DMS53 treated with DMSO at 0.1 percent for 48 hours (cell line): Measurements from ENCODE around the gene NTSR1.

Source experiments
- DNase-seq: peaks from one replicate; lab custom pipeline; 2025; ENCODE audit not compliant: unreplicated experiment; lab: John Stamatoyannopoulos, UW

The NTSR1 gene

DNA sequence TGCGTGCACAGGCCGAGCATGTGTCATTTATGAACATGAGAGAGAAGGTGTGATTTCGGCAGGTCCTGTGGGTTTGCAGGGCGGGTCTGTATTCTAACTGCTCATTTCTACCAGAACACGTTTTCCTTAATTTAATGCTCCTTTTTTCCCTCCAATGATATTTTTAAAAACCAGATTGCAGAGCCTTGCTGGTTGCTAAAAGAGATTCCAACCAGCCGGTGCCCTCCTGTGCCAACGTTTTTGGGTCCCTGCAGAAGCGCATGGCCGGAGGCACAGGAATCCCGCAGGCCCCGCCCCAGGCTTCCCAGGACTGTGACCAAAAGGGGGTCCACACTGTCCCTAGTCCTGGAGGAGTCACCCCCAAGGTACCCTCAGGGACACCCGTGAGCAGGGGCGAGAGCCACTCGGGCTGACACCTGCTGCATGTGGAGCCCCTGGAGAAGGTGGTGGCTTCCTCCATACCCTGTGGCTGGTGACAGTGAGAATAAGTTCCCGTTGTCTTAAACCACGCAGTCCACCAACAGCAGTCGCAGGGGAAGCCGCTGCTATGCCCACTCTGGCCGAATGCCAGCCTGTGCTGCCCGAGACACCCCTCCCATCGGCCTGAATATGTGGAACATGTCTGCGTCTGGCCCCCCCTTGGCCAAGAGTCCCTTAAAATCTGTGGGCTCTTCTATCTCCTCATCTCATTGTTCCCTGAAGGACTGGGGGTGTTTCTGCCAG lies 15.7 kb upstream of the NTSR1 start:
- DNase-seq, result no peak

DNA sequence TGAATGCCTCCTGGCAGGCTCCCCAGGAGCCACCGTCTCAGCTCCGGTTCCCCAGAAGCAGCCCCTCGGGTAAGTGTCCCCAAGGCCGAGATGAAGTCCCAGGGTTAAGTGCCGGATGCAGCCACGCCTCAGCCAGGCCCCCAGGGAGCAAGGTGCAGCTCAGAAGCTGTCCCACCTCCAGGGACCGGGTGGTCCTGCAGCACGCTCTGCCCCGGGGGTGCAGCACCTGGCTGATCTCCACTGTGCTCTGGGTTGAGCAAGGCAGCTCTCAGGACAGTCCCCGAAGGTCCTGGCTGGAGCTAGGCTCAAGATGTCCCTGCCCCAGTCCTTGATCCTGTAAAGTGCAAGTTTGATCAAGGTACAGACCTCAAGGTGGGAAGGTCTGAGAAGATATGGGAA lies 15.1 kb upstream of the NTSR1 start:
- no peak for DNase-seq

DNA sequence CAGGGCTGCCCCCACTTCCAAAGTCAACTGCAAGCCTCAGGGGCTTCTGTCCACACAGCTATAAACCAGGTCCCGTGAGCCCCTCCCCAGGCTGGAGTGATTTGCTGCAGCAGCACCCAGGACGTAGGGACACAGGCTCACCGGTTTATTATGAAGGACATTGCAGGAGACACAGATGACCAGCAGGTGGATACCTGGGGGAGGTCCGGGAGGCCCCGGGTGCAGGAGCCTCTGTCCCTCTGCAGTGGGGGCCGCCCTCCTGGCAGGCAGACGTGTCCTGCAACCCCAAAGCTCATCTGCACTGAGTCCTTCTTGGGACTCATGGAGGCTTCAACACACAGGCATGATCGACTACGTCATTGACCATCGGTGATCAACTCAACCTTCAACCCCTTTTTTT lies 14.5 kb upstream of the NTSR1 start:
- DNase-seq, result no peak

DNA sequence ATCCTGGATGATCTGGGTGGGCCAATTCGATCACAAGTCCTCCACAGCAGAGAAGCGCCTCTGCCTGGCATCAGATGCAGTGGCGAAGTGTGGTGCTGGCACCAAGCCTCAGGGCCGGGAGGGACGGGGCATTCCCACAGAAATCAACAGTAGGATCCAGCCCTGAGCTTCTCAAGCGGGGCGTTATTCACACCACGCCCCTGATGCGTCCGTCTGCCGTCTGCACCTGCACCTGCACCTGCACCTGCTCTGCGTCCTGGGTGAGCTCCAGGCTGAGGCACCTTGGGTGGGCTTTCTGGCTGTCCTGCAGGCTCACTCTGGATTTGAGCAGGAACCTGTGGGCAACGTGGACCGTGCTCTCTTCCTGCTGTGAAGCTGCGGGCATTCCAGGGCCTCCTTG lies 13.8 kb upstream of the NTSR1 start:
- no peak for DNase-seq

DNA sequence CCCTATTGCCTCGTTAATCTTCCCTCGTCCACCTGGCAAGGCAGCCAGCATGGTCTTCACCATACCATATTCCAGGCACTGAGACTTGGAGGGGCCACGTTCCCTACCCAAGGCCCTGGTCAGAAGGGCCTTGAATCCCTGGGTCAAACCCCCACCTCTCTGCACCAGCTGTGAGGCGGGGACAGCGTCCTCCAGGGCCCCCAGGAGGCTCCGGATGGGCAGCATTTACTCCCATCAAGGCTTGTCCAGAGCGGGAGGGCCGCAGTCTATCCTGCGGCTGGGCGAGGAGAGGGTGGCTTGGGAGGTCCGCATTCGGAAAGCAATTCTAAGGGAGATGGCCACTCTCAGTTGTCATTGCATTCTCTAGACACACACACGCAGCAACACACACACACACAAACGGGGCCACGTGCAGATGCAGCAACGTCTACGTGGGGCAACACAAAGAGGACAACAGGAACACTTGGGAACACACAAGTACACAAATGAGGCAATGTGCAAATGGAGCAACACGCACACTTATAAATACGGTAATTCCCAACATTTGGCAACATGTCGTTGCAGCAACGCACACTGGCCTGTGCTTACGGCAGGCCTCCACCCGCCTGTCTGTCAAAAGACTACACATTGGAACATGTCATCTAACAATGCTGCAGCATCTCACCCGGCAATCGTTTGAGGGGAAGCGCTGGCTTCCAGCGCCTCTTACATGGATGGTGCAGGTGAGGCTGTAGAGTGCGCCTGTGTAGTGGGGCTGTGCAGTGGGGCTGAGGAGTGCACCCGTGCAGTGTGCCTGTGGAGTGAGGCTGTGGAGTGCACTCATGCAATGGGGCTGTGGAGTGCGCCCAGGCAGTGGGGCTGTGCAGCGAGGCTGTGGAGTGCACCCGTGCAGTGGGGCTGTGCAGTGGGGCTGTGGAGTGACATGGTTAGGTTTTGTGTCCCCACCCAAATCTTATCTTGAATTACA lies 12.9 kb upstream of the NTSR1 start:
- no peak for DNase-seq

DNA sequence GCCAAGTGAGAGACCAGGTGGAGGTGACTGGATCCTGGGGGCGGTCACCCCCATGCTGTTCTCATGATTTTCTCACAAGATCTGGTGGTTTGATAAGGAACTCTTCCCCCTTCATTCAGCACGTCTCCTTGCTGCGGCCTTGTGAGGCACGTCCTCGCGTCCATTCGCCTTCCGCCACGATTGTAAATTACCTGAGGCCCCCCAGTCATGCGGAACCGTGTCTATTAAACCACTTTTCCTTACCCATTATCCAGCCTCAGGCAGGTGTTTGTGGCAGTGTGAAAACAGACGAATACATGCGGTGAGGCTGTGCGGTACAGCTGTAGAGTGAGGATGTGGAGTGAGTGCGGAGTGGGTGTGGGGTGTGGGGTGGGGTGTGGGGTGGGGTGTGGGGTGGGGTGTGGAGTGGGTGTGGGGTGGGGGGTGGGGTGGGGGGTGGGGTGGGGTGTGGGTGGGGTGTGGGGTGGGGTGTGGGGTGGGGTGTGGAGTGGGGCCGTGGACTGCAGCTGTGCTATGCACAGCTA lies 12.1 kb upstream of the NTSR1 start:
- no peak for DNase-seq

DNA sequence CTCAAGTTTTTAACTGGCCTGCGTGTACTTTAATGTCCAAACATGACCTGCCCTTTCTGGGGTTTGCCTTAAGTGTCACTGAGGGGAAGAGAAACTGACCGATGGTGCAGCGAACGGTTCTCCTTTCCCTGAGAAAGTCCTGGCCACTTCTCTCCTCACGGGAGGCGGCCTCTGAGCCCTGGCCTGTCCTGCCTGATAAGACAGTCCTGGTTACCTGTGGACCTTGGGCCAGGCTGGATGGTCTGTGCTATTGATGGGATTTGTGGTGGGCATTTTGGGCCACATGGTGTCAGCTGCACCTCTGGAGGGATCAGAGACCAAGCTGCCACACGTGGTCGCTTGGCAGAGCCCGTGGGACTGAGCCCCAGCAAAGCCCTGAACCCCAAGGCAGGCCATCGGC lies 11.6 kb upstream of the NTSR1 start:
- no peak for DNase-seq

DNA sequence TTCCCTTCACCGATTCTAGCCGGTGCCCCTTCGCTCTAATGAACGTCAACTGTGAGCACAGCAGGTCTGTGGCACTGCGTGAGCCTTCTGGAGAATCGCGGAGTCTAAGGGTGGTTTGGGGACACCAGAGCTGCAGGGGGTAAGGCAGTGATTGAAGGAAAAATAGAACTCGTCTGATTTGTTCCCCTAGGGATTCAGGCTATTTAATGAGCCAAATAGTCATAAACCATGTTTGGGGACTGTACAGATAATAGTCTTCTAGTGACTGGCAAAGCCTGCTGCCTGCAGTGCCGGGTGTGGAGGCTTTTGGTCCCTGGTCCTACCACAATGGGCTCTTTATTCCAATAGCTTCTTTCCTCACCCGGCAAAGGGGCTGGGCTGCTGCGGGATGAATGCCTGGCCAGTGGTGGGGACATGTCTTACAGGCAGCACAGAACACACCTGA lies 11.1 kb upstream of the NTSR1 start:
- DNase-seq, result no peak

DNA sequence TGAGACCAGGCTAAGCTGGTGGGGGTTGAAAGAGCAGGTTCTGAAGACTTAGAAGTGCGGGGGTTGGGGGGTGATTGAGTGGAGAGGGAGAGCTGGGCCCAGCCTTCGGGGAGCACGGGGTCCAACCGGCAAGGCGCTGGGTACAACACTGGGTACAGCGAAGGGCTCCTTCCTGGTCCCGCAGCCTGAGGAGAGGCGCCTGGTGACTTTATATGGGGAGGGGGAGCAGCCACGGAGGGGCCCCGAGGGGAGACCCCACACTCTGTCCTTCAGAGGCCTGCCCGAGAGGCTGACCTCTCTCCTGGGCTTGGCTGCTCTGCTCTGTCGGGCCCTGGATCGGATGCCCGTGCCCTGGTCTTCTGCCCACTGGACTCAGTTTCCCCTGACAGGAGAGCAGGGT lies 10.4 kb upstream of the NTSR1 start:
- DNase-seq, result no peak

DNA sequence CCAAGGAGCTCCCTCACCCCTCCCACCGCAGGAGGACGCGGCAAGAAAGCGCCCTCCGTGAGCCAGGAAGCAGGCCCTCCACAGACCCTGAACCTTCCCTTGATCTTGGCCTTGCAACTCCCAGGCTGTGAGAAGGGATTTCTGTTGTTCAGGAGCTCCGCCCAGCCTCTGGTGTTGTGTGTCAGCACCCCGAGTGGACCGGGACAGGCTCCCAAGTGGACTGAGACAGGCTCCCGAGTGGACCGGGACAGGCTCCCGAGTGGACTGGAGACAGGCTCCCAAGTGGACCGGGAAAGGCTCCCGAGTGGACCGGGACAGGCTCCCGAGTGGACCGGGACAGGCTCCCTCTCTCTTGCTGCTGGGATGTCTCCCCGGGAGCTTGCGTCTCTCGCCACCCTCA lies 9.3 kb upstream of the NTSR1 start:
- DNase-seq, result no peak

DNA sequence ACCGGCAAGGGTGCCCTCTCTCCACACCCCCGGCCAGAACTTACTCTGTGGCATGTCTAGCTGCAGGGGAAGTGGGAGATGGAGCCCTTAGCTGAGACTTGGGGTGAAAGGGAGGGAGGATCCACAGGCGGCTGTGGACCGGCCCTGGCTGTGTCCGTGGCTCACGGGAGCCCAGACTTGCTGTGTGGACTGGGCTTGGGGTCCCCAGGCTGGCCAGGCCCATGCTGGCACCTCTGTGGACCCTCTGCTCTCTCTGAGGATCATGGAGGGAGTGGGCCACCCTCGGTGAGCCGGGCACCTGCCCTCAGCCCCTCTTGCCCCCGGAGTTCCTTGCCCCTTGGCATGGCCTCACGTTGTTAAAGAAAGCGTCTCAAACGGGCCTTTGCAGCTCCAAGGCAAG lies 8.9 kb upstream of the NTSR1 start:
- no peak for DNase-seq

DNA sequence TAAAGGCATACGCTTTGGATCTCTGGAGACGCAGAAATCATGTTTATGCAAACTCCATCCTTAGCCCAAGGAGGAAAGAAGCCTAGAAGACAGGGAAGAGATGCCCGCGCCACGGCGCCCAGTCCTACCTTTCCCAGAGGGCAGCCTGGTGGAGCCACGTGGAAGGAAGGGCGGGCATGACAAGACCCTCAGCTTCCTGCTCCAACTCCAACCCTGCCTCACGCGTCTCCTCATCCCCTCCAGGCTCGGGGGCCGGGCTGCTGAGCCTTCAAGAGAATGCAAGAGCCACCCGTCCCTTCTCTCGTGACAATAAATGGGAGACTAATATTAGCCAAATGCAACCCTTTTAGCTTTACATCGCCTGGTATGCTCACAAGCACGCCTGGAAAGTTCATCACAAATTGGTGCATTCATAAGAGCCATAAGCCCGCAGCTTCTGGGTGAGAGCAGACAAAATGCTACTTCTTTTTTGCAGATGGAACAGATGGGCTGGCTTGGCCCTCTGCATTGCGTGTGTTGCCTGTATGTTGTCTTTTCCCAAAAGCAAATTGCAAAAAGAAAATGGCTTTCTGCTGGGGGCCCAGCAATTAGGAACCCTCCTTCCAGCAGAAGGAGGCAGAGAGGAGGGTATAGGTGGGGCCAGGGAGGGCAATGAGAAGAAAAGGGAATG lies 8.2 kb upstream of the NTSR1 start:
- no peak for DNase-seq

DNA sequence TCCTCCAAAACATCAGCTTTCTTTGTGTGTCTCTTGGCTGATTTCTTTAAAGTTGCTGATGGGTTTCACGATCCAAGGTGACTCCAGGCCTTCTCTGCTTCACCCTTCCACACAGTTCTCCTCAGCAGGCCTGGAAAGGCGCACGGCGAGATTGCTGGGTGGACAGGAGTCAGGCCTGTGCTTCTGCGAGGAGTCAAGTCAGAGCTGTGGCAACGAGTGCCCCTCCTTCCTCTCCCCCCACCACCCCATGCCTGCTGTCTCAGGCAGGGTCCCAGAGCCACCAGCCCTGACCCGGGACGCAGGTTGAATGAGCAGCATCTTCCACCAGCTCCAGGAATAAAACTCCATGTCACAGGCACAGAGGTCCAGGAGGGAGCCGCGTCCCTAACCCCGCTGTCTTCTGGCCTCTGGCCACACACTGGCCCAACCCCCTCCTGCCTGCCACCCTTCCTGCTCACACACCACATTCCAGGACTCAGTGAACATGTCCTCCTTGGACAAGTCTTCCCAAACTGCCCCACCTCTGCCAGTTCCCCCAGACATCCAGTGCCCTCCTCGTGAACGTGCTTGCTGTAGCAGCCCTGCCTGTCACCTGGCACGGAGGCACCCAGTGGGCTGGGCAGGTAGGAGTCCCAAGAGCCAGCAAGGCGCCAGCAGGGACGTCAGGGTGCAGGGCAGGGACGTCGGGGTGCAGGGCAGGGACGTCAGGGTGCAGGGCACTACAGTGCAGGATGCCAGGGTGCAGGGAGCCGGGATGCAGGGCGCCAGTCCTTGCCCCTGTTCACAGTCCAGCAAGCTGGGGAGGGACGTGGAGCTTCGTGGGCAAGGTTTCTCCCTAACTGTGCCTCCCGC lies 7.2 kb upstream of the NTSR1 start:
- no peak for DNase-seq

DNA sequence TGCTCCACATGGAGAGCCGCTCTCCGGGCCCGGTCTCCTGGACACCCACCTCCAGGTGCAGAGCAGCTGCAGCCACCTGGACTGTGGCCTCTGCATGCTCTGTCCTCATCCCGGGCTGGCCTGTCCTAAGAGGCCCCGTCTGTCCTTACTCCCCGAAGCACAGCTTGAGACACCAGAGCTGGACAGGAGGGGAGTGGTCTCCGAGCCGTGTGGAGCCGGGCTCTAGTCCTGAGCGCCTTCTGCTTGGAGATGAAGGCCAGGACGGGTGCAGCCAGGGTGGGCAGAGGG lies 6.7 kb upstream of the NTSR1 start:
- DNase-seq, result no peak

DNA sequence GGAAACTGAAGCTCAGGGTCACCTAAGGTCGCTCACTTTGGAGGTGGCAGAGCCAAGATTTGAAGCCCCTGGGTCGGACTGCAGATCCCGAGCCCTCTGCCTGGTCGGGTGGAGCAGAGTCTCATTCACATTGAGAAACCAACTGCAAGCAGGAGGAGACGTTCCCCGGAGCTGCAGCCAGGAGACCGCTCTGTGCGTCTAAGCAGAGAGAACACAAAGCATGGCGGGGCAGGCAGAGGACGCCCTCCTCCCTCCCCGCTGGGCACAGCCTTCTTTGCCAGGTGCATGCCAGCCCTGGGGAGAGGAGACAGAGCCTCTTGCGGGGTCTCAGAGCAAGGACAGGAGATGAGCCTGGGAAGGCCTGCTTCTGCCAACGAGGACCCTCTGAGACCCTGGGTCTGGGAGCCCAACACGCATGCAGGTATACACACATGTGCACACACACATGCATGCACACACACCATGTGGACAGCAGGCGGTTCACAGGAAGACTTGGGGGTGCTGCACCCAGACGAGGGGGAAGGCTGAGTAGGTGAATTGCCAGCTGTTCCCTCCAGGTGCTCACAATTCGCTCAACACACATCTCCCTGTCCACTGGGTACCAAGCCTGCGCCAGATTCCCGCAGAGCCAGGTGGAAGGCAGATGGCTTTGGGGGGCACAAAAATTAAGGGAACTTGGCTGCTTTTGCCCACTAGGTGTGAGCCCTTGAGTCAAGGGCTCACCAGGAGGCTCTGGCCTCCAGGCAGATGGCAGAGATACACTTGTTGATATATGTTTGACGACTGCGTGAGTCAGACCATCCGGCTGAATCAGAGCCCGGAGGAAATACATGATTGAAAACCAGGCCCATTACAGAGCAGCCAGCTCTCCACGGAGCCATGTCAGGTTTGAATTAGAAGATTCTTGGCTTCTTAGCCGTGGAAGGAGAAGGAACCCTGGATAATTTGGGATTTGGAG lies 5.5 kb upstream of the NTSR1 start:
- no peak for DNase-seq

DNA sequence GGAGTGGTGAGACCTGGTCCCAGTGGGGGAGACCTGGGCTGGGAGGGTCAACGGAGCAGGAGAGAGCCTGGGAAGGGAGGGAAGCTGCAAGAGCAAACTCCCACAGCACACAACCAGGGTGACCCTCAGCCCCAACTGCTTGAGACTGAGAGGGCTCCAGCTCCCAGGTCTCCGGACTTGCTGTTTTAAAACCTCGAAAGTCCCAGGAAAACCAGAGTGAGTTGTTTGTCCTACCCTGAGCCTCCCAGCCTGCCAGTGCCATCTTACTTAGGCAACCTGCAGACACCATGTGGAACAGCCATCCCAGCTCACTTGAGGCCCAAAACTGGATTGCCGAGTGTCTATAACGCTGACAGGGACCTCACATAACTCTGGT lies 4.8 kb upstream of the NTSR1 start:
- no peak for DNase-seq

DNA sequence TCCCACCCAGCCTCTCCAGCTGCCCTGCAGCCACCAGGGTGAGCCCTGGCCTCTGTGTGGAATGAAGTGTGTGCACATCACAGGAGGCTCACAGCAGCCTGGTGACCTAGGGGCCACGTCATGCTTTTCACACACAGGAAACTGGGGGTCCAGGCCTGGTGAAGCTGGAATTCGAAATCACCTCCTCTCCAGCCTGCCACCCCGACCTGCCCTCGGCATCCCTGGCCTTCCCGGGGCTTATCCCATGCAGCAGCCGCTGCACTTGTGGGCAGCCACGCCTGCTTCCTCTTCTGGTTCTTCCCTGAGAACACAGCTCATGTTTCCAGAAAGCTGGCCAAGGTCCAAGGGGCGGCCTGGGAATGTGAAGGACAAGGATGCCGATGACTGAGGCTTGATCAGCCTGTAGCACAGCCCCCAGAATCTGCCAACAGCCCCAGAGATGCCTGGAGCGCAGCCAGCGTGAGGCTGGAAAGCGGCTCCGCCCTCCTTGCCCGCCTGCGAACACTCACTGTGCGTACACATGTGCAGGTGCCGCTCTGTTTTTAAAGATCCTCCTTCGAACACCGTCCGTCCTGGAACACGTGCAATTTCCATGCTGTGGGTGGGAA lies 4.2 kb upstream of the NTSR1 start:
- DNase-seq, result no peak

DNA sequence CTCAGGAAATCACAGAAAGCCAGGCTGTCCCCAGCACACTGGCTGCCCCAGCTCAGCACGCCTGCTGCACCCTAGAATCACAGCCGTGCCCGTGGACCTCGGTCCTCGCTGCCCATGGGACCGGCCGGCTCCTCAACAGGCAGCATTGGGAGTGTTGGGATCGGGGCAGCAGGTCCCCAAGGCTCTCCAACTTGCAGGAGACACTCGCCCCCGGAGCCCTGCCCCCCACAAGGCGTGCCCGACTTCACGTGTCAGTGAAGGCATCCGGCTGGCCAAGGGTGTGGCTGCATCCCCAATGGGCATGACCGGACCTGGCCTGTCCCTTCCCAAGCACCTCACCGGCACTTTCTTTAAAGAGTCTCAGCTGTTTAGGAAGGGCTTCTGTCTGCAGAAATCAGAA lies 3.0 kb upstream of the NTSR1 start:
- DNase-seq, result no peak

DNA sequence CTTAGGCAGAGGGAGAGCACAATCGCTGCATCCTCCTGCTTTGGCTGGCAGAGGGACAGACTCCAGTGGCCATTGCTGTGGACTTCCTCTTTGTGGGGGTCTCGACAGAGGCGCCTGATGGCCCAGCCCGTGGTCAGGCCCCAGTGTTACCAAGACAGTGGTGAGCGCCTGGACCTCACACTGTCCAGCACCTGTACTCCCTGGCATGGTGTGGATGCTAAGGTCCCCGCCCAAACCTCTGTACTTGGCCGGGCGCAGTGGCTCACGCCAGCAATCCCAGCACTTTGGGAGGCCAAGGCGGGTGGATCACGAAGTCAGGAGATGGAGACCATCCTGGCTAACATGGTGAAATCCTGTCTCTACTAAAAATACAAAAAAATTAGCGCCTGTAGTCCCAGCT lies 2.3 kb upstream of the NTSR1 start:
- DNase-seq, result no peak
